Activated CD4-positive, alpha-beta T cell treated with anti-CD3 and anti-CD28 coated beads, Interleukin-2, amount 50 U/mL, for 4 hours (primary cell): Measurements from ENCODE around the gene NEUROG3.

Experiments
- DNase-seq, 2 experiments: peaks; one replicate each; pipeline ENCODE4 v3.0.0-alpha.2; 2020

Gene NEUROG3, protein sequence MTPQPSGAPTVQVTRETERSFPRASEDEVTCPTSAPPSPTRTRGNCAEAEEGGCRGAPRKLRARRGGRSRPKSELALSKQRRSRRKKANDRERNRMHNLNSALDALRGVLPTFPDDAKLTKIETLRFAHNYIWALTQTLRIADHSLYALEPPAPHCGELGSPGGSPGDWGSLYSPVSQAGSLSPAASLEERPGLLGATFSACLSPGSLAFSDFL

GRCh38 chr10:69573056-69573806, at the start of gene NEUROG3:
NEUROG3 (minus strand) TSS chr10:69573422; CDS start chr10:69573043, 379 bp downstream.
- DNase-seq: no peak

- no peak for DNase-seq
Measured at GRCh38 chr10:69620625-69621024, 47.4 kb upstream of the NEUROG3 start.

GRCh38 chr10:69619626-69620025, 46.4 kb upstream of the NEUROG3 start:
- no peak for DNase-seq

GRCh38 chr10:69618746-69619145, 45.5 kb upstream of the NEUROG3 start:
- no peak for DNase-seq

DNA sequence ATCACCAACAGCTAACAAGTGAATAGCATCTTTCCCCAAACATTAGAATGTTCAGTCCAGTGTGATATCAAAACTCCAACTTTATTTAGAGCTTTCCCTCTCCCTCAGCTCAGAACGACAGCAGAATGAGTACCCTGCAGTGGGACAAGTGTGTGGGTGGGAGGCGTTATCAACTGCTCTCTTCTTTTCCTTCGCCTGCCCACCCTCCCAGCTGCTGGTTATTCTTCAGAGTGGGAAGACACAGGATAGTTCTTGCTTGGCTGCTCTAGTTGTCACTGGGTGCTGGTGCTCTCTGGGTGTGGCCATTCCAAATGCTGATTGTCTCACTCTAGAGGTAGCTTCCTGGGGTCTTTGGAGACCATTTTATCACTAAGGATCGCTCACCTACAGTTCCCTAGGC, 43.1 kb upstream of the NEUROG3 start:
- DNase-seq: no peak

GRCh38 chr10:69614130-69614529, 40.9 kb upstream of the NEUROG3 start:
- DNase-seq: no peak

- DNase-seq: no peak
Measured at GRCh38 chr10:69612760-69613159, 39.5 kb upstream of the NEUROG3 start.

- no peak for DNase-seq
Measured at GRCh38 chr10:69609077-69609476, 35.9 kb upstream of the NEUROG3 start.

- no peak for DNase-seq
Measured at GRCh38 chr10:69600761-69601330, 27.6 kb upstream of the NEUROG3 start.

DNA sequence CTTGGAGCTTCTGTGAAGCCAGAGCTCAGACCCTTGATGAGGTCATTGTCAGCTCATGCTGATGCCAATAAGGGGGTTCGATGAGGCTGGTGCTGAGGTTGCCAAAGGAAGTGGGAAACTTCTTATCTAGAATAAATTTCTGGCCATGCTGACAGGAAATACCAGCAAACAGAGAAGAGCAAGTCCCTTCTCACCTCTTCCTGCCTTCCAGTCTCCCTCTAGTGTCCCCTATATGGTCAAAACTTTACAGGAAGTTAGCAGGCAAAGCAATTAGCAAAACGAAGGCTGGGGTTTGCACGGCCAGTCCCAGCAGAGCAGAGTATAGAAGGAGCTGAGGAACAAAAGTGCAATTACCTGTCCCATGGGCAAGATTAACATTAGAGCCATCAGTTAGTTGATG, 15.1 kb upstream of the NEUROG3 start:
- no peak for DNase-seq

- DNase-seq: no peak
Measured at GRCh38 chr10:69584624-69585023, 11.4 kb upstream of the NEUROG3 start.

GRCh38 chr10:69583106-69583505, 9.9 kb upstream of the NEUROG3 start:
- DNase-seq: no peak

DNA sequence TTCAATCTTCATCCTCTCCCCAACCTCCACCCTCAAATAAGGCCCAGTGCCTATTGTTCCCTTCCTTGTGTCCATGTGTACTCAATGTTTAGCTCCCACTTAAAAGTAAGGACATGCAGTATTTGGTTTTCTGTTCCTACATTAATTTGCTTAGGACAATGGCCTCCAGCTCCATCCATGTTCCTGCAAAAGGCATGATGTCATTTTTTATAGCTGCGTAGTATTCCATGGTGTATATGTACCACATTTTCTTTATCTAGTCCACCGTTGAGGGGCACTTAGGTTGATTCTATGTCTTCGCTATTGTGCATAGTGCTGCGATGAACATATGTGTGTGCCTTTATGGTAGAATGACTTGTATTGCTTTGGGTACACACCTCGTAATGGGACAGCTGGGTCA, 7.2 kb upstream of the NEUROG3 start:
- DNase-seq: no peak

- DNase-seq: no peak
Measured at GRCh38 chr10:69579464-69580060, 6.3 kb upstream of the NEUROG3 start.

DNA sequence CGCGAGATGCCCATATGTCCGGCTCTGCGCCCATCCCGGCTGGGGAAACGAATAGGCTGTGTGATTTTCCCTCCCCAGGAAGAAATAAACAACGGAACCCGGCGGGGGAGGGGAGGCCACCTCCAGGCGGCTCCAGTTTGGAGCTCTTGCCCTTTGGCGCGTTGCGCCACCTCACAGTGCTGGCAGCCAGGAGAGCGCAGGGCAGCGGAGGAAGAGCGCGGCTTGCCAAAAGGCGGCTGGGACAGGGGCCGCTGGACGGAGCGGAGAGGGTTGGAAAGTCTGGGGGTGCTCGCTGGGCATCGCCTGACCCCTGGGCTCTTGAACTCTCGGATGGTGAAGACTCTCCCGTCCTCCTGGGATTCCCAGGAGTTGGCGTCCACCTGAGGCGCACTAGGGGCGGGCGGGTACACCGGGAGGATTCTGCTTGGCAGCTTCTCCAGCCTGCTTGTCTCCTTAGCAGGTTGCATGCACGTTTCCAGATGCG, 5.3 kb upstream of the NEUROG3 start:
- DNase-seq: no peak

DNA sequence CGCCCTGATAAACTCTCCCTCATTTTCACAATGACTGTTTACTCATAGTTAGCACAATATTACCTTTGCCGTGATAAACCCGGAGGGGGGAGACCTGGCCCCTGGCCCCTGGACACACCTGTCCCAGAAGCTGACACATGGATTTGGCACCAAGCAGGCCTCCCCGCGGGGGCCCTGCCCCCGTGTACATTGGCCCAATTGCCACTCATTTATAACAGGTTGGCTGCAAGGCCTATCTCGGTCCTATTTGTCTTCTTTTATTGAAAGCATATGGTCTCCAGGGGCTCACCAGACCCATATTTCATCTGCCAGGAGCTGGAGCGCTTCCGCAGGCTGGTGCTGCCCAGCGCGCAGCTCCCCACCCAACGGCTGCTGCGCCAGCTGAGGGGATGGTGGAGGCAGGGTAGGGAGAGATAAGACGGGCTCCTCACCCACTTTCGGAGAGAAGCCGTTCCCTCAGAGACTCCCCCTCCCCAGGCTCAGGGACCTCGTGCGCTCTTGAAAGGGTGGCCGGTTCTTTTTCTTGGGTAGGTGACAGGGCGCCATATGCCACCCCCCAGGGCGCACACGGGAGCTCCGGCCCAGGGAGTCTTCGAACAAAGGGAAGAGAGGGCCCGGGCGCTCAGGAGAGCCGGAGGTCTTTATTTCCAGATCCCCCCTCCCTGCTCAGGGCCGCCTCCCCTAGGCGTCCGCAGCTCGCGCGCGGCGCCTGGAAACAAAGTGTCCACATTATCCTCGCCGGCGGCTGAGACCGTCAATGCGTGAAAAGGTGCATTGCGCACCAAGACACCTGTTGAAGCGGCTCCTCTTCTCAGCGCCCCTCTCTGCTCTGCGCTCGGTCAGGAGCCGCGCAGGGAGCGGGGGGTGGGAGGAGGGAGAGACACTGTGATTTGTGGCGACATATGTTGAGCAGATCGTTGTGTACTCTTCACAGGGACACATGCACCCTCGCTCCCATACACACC, 4.3 kb upstream of the NEUROG3 start:
- no peak for DNase-seq

DNA sequence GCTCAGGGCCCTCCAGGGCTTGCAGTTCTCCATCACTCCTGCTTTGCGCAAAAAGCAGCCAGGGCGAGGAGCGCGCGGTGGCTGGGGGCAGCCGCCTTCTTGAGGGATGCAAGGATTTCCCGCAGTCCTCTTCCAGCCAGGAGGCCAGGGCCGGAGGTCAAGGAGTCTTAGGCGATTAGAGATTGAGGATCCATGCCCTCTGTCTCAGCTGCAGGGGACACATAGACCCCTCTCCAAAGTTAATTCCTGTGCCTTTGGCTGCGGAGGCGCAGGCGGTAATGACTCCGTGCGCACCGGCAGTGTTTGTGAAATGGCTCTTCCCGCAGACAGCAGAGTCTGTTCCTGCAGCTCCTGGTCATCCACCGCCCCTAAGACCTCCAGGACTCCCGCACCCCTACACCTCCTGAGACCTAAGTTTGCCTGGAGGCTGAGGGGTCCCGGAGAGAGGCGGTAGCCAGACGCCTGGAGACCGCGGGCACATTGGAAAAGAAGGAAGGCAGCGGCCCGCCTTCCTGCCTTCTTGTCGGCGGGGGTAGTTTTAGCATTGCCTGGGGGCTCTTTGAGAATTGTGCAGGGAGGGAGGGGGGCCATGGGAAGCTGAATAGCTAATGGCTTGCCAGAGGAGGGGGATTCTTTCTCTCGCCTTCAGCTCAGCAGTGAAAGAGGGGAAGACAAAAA, 3.3 kb upstream of the NEUROG3 start:
- no peak for DNase-seq

DNA sequence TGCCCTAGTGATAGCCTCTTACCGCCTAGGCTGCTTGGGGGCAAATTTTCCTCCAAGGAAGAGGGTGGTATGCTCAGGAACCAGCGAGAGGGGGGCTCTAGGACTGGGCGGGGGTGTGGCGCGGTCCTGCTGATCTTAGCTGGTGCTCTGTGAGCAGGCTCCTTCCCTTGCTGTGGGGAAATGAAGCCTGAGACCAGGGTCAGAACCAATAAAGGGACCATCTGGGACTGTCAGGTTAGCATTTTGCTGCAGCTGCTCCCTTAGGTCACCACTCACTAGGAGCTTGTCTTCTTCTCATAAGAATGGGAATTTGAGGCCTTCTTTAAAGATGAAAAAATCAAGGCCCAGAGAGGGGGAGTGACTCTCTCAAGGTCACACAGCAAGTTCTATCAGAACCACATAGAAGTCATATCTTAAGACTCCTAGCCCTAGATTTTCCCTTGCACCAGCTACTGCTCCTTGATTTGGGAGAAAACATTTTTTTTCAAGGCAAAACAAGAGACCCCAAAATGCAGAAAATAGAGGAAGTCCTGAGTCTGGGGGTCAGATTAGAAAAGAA, 2.0 kb upstream of the NEUROG3 start:
- DNase-seq: no peak

DNA sequence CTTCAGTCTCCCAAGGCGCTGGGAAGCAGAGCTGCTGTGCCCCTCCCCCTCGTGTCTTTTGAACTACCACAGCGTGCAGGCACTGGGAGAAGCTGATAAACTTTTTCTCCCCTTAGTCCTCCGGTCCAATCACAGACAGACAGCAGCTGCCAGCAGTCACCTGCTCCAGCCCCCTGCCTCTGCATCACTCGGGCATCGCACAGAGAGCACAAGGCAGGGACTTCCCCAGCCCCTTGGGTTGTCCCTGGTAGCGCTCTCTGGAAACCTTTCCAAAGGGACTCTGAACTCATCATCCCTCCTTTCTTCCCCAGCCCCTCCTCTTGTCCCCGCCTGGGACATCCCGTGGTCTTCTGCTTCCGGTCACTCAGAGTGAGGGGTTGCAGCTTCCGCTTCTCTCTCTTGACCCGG, 1.4 kb upstream of the NEUROG3 start:
- no peak for DNase-seq

GRCh38 chr10:69572159-69573055, 815 bp downstream of the NEUROG3 start:
- DNase-seq: peak in 1 of 2 experiments; percentile 8
